OCI-LY1 (cell line): ENCODE measurements around the gene SPAG9.
A peak's percentile ranks its signal among the peaks of the same experiment; 100 is the strongest.

Experiments used
- H2AFZ ChIP-seq: fragments of 200-600 bp; sonication (generic), shearing (Covaris generic); 2 replicates; pipeline ENCODE4 v1.6.0; 2014; ENCODE audit warnings: antibody characterized with exemption, mild to moderate bottlenecking, low read length
- H3F3A ChIP-seq: fragments of 200-600 bp; sonication (generic), shearing (Covaris generic); 2 replicates; pipeline ENCODE4 v1.6.0; 2014; ENCODE audit warnings: mild to moderate bottlenecking, antibody characterized with exemption, low read length, moderate library complexity; ENCODE audit not compliant: insufficient read depth
- H3K27ac ChIP-seq: fragments of 200-600 bp; sonication (generic); 2 replicates; pipeline ENCODE4 v1.5.1; 2014; ENCODE audit warnings: low read length, mixed run types, mild to moderate bottlenecking, low read depth; ENCODE audit not compliant: poor library complexity, severe bottlenecking
- H3K27me3 ChIP-seq: fragments of 200-600 bp; sonication (generic); 2 replicates; pipeline ENCODE4 v1.6.0; 2014; ENCODE audit warnings: antibody characterized with exemption, mild to moderate bottlenecking, low read length, moderate library complexity; ENCODE audit not compliant: insufficient read depth
- H3K36me3 ChIP-seq: fragments of 200-600 bp; sonication (generic); 2 replicates; pipeline ENCODE4 v1.6.1; 2014; ENCODE audit warnings: mild to moderate bottlenecking, antibody characterized with exemption, low read length, moderate library complexity, mixed read lengths; ENCODE audit not compliant: insufficient read depth
- H3K4me1 ChIP-seq: fragments of 200-600 bp; sonication (generic); 2 replicates; pipeline ENCODE4 v1.5.1; 2014; ENCODE audit warnings: mild to moderate bottlenecking, low read length, moderate library complexity; ENCODE audit not compliant: insufficient read depth, severe bottlenecking
- H3K4me2 ChIP-seq: fragments of 200-600 bp; sonication (generic), shearing (Covaris generic); 2 replicates; pipeline ENCODE4 v1.6.1; 2014; ENCODE audit warnings: low read length
- H3K4me3 ChIP-seq: fragments of 200-600 bp; sonication (generic); 2 replicates; pipeline ENCODE4 v1.5.1; 2014; ENCODE audit warnings: low read length, low read depth, mild to moderate bottlenecking, mixed read lengths; ENCODE audit not compliant: poor library complexity, severe bottlenecking
- H3K79me2 ChIP-seq: fragments of 200-600 bp; shearing (Covaris generic); 2 replicates; pipeline ENCODE4 v1.6.1; 2016; ENCODE audit warnings: mixed run types, low read length, mixed read lengths; ENCODE audit not compliant: insufficient read depth
- H3K9ac ChIP-seq: fragments of 200-600 bp; sonication (generic), shearing (Covaris generic); 2 replicates; pipeline ENCODE4 v1.6.1; 2014; ENCODE audit warnings: mild to moderate bottlenecking, low read length, mixed read lengths
- H3K9me2 ChIP-seq: fragments of 200-600 bp; sonication (generic), shearing (Covaris generic); 2 replicates; pipeline ENCODE4 v1.6.1; 2014; ENCODE audit warnings: low read depth, mild to moderate bottlenecking, low read length, mixed read lengths
- H3K9me3 ChIP-seq: fragments of 200-600 bp; shearing (Covaris generic); 2 replicates; pipeline ENCODE4 v1.6.1; 2014; ENCODE audit warnings: low read length, mixed read lengths
- H4K20me1 ChIP-seq: fragments of 200-600 bp; sonication (generic), shearing (Covaris generic); 2 replicates; pipeline ENCODE4 v1.6.0; 2016; ENCODE audit warnings: mild to moderate bottlenecking, low read length; ENCODE audit not compliant: insufficient read depth
- EZH2 ChIP-seq: fragments of 200-600 bp; sonication (generic), shearing (Covaris generic); IDR thresholded peaks from 2 replicates; pipeline ENCODE4 v1.8.0; 2017; ENCODE audit warnings: borderline replicate concordance, mixed run types, mild to moderate bottlenecking, antibody characterized with exemption, low read length, moderate library complexity, mixed read lengths
- TF ChIP-seq, protein P1 (sequence below): fragments of 200-600 bp; sonication (generic), shearing (Covaris generic); IDR thresholded peaks from 2 replicates; pipeline ENCODE4 v1.5.1; 2017; ENCODE audit warnings: mild to moderate bottlenecking, antibody characterized with exemption, low read length, moderate library complexity, mixed read lengths

SPAG9 gene

GRCh38 chr17:51088287-51088686 is 32.4 kb downstream of the SPAG9 start:
- Histone ChIP-seq H3K4me2 (no peak overlapping the region), H3K9me3 (no peaks in the 10 kb centered on the region), H3F3A (peaks cover 4% of the 10 kb centered on the region; the same call in 1 of the 2 replicates), H3K4me1 (peaks cover 50% of the 10 kb centered on the region), H3K9me2 (no peaks in the 10 kb centered on the region), H3K9ac (no peak overlapping the region), H3K4me3 (no peak overlapping the region), H3K79me2 (peaks cover 73% of the 10 kb centered on the region), H4K20me1 (no peaks in the 10 kb centered on the region), H3K27me3 (no peaks in the 10 kb centered on the region), H2AFZ (no peak overlapping the region), H3K27ac (peak overlapping the region; percentile 63), H3K36me3 (no peaks in the 10 kb centered on the region)
- TF ChIP-seq, protein P1, sequence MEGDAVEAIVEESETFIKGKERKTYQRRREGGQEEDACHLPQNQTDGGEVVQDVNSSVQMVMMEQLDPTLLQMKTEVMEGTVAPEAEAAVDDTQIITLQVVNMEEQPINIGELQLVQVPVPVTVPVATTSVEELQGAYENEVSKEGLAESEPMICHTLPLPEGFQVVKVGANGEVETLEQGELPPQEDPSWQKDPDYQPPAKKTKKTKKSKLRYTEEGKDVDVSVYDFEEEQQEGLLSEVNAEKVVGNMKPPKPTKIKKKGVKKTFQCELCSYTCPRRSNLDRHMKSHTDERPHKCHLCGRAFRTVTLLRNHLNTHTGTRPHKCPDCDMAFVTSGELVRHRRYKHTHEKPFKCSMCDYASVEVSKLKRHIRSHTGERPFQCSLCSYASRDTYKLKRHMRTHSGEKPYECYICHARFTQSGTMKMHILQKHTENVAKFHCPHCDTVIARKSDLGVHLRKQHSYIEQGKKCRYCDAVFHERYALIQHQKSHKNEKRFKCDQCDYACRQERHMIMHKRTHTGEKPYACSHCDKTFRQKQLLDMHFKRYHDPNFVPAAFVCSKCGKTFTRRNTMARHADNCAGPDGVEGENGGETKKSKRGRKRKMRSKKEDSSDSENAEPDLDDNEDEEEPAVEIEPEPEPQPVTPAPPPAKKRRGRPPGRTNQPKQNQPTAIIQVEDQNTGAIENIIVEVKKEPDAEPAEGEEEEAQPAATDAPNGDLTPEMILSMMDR, result no peak
- TF ChIP-seq EZH2, result no peak

GRCh38 chr17:51087072-51087757 is 33.5 kb downstream of the SPAG9 start:
- Histone ChIP-seq H3K36me3 (no peaks in the 10 kb centered on the region), H4K20me1 (no peaks in the 10 kb centered on the region), H3K79me2 (peaks cover 71% of the 10 kb centered on the region), H3K4me1 (peaks cover 42% of the 10 kb centered on the region), H3K9ac (no peak overlapping the region), H3K4me2 (no peak overlapping the region), H2AFZ (no peak overlapping the region), H3K4me3 (no peak overlapping the region), H3K9me2 (no peaks in the 10 kb centered on the region), H3K27ac (peak overlapping the region; percentile 63), H3F3A (peaks cover 4% of the 10 kb centered on the region; the same call in 1 of the 2 replicates), H3K27me3 (no peaks in the 10 kb centered on the region), H3K9me3 (no peaks in the 10 kb centered on the region)
- TF ChIP-seq, protein P1, result no peak
- TF ChIP-seq EZH2, result no peak

- Histone ChIP-seq H3K4me3 (no peak overlapping the region), H3K79me2 (peaks cover 54% of the 10 kb centered on the region), H3K9ac (no peak overlapping the region), H3K36me3 (peaks cover under 1% of the 10 kb centered on the region; the same call in 1 of the 2 replicates), H4K20me1 (no peaks in the 10 kb centered on the region), H3K9me3 (no peaks in the 10 kb centered on the region), H3F3A (peaks cover 4% of the 10 kb centered on the region; the same call in 1 of the 2 replicates), H3K4me2 (no peak overlapping the region), H3K27me3 (no peaks in the 10 kb centered on the region), H3K27ac (no peak overlapping the region), H2AFZ (no peak overlapping the region), H3K9me2 (no peaks in the 10 kb centered on the region), H3K4me1 (peaks cover 30% of the 10 kb centered on the region)
- TF ChIP-seq, protein P1, result no peak
- no peak for TF ChIP-seq EZH2
Observed at GRCh38 chr17:51085150-51085805, 35.4 kb downstream of the SPAG9 start.
